ENCODE data around the gene SLC1A4. TPM values are rescaled to one million over a fixed set of nuclear protein-coding genes. Genes with fewer than 3 reads are reported as not detected.

Gene SLC1A4
- total and polyA plus RNA-seq, 2 donors from 2014 or later, result 2.1 to 10.6 TPM

GRCh38 chr2:65061910-65062339, 72.7 kb downstream of the SLC1A4 start:
- TF ChIP-seq CTCF (IDR thresholded peaks at IDR 0.05; ENCODE audit: borderline replicate concordance, extremely low read depth, insufficient read depth), result no peak
- Histone ChIP-seq H3K4me3 (ENCODE audit: low read length in 3 of 3) (no peak overlapping the region), H3K9ac (ENCODE audit: low read length in 3 of 3) (peak overlapping the region in 1 of 3 donors; percentile 20), H3K9me3 (ENCODE audit: control insufficient read depth in 2 of 3, insufficient read depth in 1 of 3, low read length in 3 of 3) (no peaks in the 10 kb centered on the region), H3K27me3 (ENCODE audit: control insufficient read depth, insufficient read depth, low read length) (no peaks in the 10 kb centered on the region), H3K36me3 (ENCODE audit: control insufficient read depth in 2 of 3, insufficient read depth in 3 of 3, low read length in 3 of 3) (no peaks in the 10 kb centered on the region), H3K27ac (ENCODE audit: low read depth in 2 of 2, low read length in 2 of 2) (no peak overlapping the region), H3K4me1 (ENCODE audit: control insufficient read depth in 2 of 3, insufficient read depth in 2 of 3, low read depth in 1 of 3, low read length in 3 of 3) (peaks cover 5 to 14% (median 13%) of the 10 kb centered on the region in 3 donors)
- FAIRE-seq, result no peak
- DNase-seq, result no peak
- intact Hi-C loops (cut with DNase I), result no loop called here

- Histone ChIP-seq H3K36me3 (ENCODE audit: control insufficient read depth in 2 of 3, insufficient read depth in 3 of 3, low read length in 3 of 3) (no peaks in the 10 kb centered on the region), H3K27me3 (ENCODE audit: control insufficient read depth, insufficient read depth, low read length) (no peaks in the 10 kb centered on the region), H3K9me3 (ENCODE audit: control insufficient read depth in 2 of 3, insufficient read depth in 1 of 3, low read length in 3 of 3) (no peaks in the 10 kb centered on the region), H3K4me1 (ENCODE audit: control insufficient read depth in 2 of 3, insufficient read depth in 2 of 3, low read depth in 1 of 3, low read length in 3 of 3) (peaks cover 0 to 8% (median 5%) of the 10 kb centered on the region in 3 donors), H3K27ac (ENCODE audit: low read depth in 2 of 2, low read length in 2 of 2) (no peak overlapping the region), H3K4me3 (ENCODE audit: low read length in 3 of 3) (no peak overlapping the region), H3K9ac (ENCODE audit: low read length in 3 of 3) (no peak overlapping the region)
- FAIRE-seq (no peak), DNase-seq (peak in 4 of 5 donors; percentile 52 to 82 (median 70))
- intact Hi-C loops (cut with DNase I), result no loop called here
- TF ChIP-seq CTCF (IDR thresholded peaks at IDR 0.05; ENCODE audit: borderline replicate concordance, extremely low read depth, insufficient read depth), result no peak
Measured at GRCh38 chr2:65062843-65063825, 73.9 kb downstream of the SLC1A4 start.

GRCh38 chr2:65064728-65065552, 75.7 kb downstream of the SLC1A4 start:
- Histone ChIP-seq H3K9me3 (ENCODE audit: control insufficient read depth in 2 of 3, insufficient read depth in 1 of 3, low read length in 3 of 3) (no peaks in the 10 kb centered on the region), H3K27me3 (ENCODE audit: control insufficient read depth, insufficient read depth, low read length) (no peaks in the 10 kb centered on the region), H3K4me1 (ENCODE audit: control insufficient read depth in 2 of 3, insufficient read depth in 2 of 3, low read depth in 1 of 3, low read length in 3 of 3) (peaks cover 0 to 12% (median 12%) of the 10 kb centered on the region in 3 donors), H3K27ac (ENCODE audit: low read depth in 2 of 2, low read length in 2 of 2) (no peak overlapping the region), H3K36me3 (ENCODE audit: control insufficient read depth in 2 of 3, insufficient read depth in 3 of 3, low read length in 3 of 3) (no peaks in the 10 kb centered on the region), H3K9ac (ENCODE audit: low read length in 3 of 3) (no peak overlapping the region), H3K4me3 (ENCODE audit: low read length in 3 of 3) (no peak overlapping the region)
- intact Hi-C loops (cut with DNase I), result no loop called here
- TF ChIP-seq CTCF (IDR thresholded peaks at IDR 0.05; ENCODE audit: borderline replicate concordance, extremely low read depth, insufficient read depth), result peak; percentile 84
- DNase-seq (peak in 3 of 5 donors; percentile 51 to 80 (median 72)), FAIRE-seq (no peak)
